ENCODE data around the gene TRIO. TPM values are rescaled to one million over a fixed set of nuclear protein-coding genes. Genes with fewer than 3 reads are reported as not detected.

Gene TRIO
- total RNA-seq, 2 donors from 2014 or later = 62.0 to 137 TPM

GRCh38 chr5:14445013-14445412 is 301.9 kb downstream of the TRIO start:
- Histone ChIP-seq H3K4me1 (no peaks in the 10 kb centered on the region), H3K36me3 (replicated peaks in 1 of 2; ENCODE audit: insufficient read depth in 1 of 2, low read depth in 2 of 2) (no peaks in the 10 kb centered on the region), H3K9me3 (no peaks in the 10 kb centered on the region), H3K27ac (peak overlapping the region in 1 of 4 donors; percentile 11), H3K4me3 (no peak overlapping the region), H3K27me3 (no peaks in the 10 kb centered on the region)
- no peak for DNase-seq
- TF ChIP-seq POLR2A (IDR thresholded peaks at IDR 0.05) = no peak
- no peak for TF ChIP-seq CTCF (IDR thresholded peaks at IDR 0.05)
- 76 to 78% methylated on average over 4 of the region's 4 CpGs for WGBS, 2 donors
- intact Hi-C loops (cut with DNase I) = no loop called here
- no peak for ATAC-seq

GRCh38 chr5:14445576-14446290 is 302.6 kb downstream of the TRIO start:
- DNase-seq (no peak), ATAC-seq (no peak)
- Histone ChIP-seq H3K27me3 (no peaks in the 10 kb centered on the region), H3K9me3 (no peaks in the 10 kb centered on the region), H3K4me1 (no peaks in the 10 kb centered on the region), H3K36me3 (replicated peaks in 1 of 2; ENCODE audit: insufficient read depth in 1 of 2, low read depth in 2 of 2) (no peaks in the 10 kb centered on the region), H3K27ac (peak overlapping the region in 1 of 4 donors; percentile 11), H3K4me3 (no peak overlapping the region)
- TF ChIP-seq CTCF (IDR thresholded peaks at IDR 0.05) = no peak
- no peak for TF ChIP-seq POLR2A (IDR thresholded peaks at IDR 0.05)
- intact Hi-C loops (cut with DNase I) = no loop called here
- WGBS, 2 donors = 79 to 94% methylated on average over 15 of the region's 15 CpGs

- intact Hi-C loops (cut with DNase I) = no loop called here
- no peaks in the 10 kb centered on the region for H3K4me1 ChIP-seq
- H3K27ac ChIP-seq = peak overlapping the region in 2 of 4 donors; percentile 27 to 51
- DNase-seq = peak in 1 of 4 donors; percentile 16
- H3K4me3 ChIP-seq = no peak overlapping the region
- no peak for ATAC-seq
- no peak for TF ChIP-seq CTCF (IDR thresholded peaks at IDR 0.05)
- no peak for TF ChIP-seq POLR2A (IDR thresholded peaks at IDR 0.05)
- WGBS, 2 donors = 78 to 81% methylated on average over 16 to 17 of the region's 17 CpGs
- H3K27me3 ChIP-seq = no peaks in the 10 kb centered on the region
- no peaks in the 10 kb centered on the region for H3K9me3 ChIP-seq
- H3K36me3 ChIP-seq (replicated peaks in 1 of 2; ENCODE audit: insufficient read depth in 1 of 2, low read depth in 2 of 2) = no peaks in the 10 kb centered on the region
Measured at GRCh38 chr5:14447958-14448911, 305.1 kb downstream of the TRIO start.

- no peaks in the 10 kb centered on the region for H3K9me3 ChIP-seq
- no peaks in the 10 kb centered on the region for H3K27me3 ChIP-seq
- WGBS, 2 donors = 73 to 79% methylated on average over 16 of the region's 16 CpGs
- TF ChIP-seq CTCF (IDR thresholded peaks at IDR 0.05) = no peak
- TF ChIP-seq POLR2A (IDR thresholded peaks at IDR 0.05) = no peak
- no peaks in the 10 kb centered on the region for H3K36me3 ChIP-seq (replicated peaks in 1 of 2; ENCODE audit: insufficient read depth in 1 of 2, low read depth in 2 of 2)
- ATAC-seq = no peak
- H3K4me1 ChIP-seq = no peaks in the 10 kb centered on the region
- peak overlapping the region in 2 of 4 donors; percentile 27 to 51 for H3K27ac ChIP-seq
- DNase-seq = no peak
- no peak overlapping the region for H3K4me3 ChIP-seq
- intact Hi-C loops (cut with DNase I) = no loop called here
Measured at GRCh38 chr5:14449052-14449661, 306.0 kb downstream of the TRIO start.
